Upper lobe of left lung (tissue), 4 donors: Measurements from ENCODE around the gene CREBL2.
"Not testable (repeated sequence)": the region's sequence is repeated elsewhere in the genome, so short reads cannot be mapped to it uniquely, and the experiment has no call there.

Source experiments
- CTCF ChIP-seq, 6 experiments: fragments of 450-650 bp in 4 of 6; fragments of 200-600 bp in 2 of 6; sonication (generic) in 2 of 6; IDR thresholded peaks; one replicate each; pipeline ENCODE4 v1.5.1; 2016 to 2019; ENCODE audit warnings: antibody characterized with exemption in 6 of 6
- POLR2AphosphoS5 ChIP-seq, 2 donors: sonication (generic); formaldehyde crosslinking; IDR thresholded peaks; one replicate each; pipeline ENCODE4 v1.5.1; 2017; ENCODE audit warnings: antibody characterized with exemption in 2 of 2

DNA sequence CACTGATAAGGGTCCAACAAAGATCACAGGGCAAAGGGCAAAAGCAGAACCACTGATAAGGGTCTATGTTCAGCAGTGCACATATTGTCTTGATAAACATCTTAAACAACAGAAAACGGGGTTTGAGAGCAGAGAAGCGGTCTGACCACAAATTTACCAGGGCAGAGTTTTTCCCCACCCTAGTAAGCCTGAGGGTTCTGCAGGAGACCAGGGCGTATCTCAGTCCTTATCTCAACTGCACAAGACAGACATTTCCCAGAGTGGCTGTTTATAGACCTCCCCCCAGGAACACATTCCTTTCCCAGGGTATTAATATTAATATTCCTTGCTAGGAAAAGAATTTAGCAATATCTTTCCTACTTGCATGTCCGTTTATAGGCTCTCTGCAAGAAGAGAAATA is 28.3 kb downstream of the CREBL2 start:
- TF ChIP-seq CTCF, POLR2AphosphoS5 (IDR thresholded peaks at IDR 0.05): not testable (repeated sequence)
